PFSK-1 (cell line): ENCODE data around the gene GLB1L3.

Experiments
- FOXP2 ChIP-seq: optimal IDR thresholded peaks from 2 replicates; pipeline ENCODE3; 2011; ENCODE audit warnings: borderline replicate concordance, control low read depth, inconsistent platforms; ENCODE audit not compliant: insufficient read depth; ENCODE audit errors: extremely low read length, extremely low read depth
- TAF1 ChIP-seq: IDR thresholded peaks from 2 replicates; pipeline ENCODE4 v1.6.1; 2012; ENCODE audit warnings: low read length, control low read depth, borderline replicate concordance; ENCODE audit not compliant: insufficient read depth
- TF ChIP-seq, protein P1 (sequence below), 2 experiments: IDR thresholded peaks; 2 replicates each; pipeline versions ENCODE4 v1.6.1 to v1.8.0; 2011 to 2012; ENCODE audit warnings: low read depth in 2 of 2, low read length in 2 of 2, control low read depth in 1 of 2, inconsistent platforms in 1 of 2, mild to moderate bottlenecking in 1 of 2, moderate library complexity in 1 of 2; ENCODE audit not compliant: insufficient read depth in 1 of 2

DNA sequence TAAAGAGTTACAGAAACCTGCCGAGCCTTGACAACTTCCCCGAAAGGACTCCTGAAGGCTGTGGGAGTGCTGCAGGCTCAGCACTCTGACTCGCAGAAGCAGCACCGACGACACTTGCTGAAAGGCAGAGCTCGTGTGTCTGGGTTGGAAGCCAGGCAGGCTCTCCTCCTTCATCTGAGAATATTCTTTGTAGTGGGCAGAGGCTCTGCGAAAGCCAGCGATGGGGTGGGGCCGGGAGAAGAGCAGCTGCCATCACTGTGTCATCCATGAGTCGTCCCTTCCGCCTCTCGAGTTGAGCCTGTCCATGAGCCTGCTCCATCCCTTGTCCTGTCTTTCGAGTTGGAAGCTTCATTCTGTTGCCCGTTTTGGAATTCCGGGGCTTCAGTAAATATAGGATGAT, 67.5 kb downstream of the GLB1L3 start:
- TF ChIP-seq TAF1 (no peak), FOXP2 (no peak)
- TF ChIP-seq, protein P1, sequence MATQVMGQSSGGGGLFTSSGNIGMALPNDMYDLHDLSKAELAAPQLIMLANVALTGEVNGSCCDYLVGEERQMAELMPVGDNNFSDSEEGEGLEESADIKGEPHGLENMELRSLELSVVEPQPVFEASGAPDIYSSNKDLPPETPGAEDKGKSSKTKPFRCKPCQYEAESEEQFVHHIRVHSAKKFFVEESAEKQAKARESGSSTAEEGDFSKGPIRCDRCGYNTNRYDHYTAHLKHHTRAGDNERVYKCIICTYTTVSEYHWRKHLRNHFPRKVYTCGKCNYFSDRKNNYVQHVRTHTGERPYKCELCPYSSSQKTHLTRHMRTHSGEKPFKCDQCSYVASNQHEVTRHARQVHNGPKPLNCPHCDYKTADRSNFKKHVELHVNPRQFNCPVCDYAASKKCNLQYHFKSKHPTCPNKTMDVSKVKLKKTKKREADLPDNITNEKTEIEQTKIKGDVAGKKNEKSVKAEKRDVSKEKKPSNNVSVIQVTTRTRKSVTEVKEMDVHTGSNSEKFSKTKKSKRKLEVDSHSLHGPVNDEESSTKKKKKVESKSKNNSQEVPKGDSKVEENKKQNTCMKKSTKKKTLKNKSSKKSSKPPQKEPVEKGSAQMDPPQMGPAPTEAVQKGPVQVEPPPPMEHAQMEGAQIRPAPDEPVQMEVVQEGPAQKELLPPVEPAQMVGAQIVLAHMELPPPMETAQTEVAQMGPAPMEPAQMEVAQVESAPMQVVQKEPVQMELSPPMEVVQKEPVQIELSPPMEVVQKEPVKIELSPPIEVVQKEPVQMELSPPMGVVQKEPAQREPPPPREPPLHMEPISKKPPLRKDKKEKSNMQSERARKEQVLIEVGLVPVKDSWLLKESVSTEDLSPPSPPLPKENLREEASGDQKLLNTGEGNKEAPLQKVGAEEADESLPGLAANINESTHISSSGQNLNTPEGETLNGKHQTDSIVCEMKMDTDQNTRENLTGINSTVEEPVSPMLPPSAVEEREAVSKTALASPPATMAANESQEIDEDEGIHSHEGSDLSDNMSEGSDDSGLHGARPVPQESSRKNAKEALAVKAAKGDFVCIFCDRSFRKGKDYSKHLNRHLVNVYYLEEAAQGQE (IDR thresholded peaks at IDR 0.05; ENCODE audit: insufficient read depth in 1 of 2, low read depth in 2 of 2, low read length in 2 of 2) = no peak
